ENCODE data around the gene PANK2. TPM values are rescaled to one million over a fixed set of nuclear protein-coding genes. Genes with fewer than 3 reads are reported as not detected.
"Not testable (repeated sequence)": the region's sequence is repeated elsewhere in the genome, so short reads cannot be mapped to it uniquely, and the experiment has no call there.

The PANK2 gene
- total RNA-seq, 1 donor from 2014 or later, result 65.4 TPM

DNA sequence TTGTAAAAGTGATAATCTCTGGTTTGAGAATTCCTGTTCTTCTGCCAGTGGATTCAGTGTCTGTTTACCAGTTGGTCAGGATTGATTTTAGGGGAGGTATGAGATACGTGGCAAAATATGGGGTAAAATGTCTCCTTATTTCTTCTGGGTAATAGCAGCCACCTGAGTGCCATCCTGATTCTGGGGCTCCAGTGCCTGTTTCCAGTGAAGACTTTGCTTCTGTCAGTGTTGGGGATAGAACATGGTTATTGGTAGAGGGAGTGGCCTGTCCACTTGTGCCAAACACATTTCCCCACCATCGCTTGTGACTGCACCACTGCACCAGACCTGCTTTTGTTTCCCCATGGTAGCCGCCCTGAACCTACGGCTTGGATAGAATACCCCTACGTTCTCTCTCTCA is 15.7 kb downstream of the PANK2 start:
- TF ChIP-seq, protein P1, sequence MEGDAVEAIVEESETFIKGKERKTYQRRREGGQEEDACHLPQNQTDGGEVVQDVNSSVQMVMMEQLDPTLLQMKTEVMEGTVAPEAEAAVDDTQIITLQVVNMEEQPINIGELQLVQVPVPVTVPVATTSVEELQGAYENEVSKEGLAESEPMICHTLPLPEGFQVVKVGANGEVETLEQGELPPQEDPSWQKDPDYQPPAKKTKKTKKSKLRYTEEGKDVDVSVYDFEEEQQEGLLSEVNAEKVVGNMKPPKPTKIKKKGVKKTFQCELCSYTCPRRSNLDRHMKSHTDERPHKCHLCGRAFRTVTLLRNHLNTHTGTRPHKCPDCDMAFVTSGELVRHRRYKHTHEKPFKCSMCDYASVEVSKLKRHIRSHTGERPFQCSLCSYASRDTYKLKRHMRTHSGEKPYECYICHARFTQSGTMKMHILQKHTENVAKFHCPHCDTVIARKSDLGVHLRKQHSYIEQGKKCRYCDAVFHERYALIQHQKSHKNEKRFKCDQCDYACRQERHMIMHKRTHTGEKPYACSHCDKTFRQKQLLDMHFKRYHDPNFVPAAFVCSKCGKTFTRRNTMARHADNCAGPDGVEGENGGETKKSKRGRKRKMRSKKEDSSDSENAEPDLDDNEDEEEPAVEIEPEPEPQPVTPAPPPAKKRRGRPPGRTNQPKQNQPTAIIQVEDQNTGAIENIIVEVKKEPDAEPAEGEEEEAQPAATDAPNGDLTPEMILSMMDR (conservative IDR thresholded peaks at IDR 0.05), result no peak
- DNase-seq (ENCODE audit: low read depth, low spot score), result no peak
- Mint-ChIP-seq H3K27me3 (ENCODE audit: low read depth) (no peaks in the 10 kb centered on the region), H3K27ac (ENCODE audit: unreplicated experiment) (no peak overlapping the region), H3K36me3 (ENCODE audit: low read depth) (peaks cover 4% of the 10 kb centered on the region), H3K4me1 (peaks cover 35% of the 10 kb centered on the region), H3K4me3 (no peak overlapping the region), H3K9me3 (no peaks in the 10 kb centered on the region)

DNA sequence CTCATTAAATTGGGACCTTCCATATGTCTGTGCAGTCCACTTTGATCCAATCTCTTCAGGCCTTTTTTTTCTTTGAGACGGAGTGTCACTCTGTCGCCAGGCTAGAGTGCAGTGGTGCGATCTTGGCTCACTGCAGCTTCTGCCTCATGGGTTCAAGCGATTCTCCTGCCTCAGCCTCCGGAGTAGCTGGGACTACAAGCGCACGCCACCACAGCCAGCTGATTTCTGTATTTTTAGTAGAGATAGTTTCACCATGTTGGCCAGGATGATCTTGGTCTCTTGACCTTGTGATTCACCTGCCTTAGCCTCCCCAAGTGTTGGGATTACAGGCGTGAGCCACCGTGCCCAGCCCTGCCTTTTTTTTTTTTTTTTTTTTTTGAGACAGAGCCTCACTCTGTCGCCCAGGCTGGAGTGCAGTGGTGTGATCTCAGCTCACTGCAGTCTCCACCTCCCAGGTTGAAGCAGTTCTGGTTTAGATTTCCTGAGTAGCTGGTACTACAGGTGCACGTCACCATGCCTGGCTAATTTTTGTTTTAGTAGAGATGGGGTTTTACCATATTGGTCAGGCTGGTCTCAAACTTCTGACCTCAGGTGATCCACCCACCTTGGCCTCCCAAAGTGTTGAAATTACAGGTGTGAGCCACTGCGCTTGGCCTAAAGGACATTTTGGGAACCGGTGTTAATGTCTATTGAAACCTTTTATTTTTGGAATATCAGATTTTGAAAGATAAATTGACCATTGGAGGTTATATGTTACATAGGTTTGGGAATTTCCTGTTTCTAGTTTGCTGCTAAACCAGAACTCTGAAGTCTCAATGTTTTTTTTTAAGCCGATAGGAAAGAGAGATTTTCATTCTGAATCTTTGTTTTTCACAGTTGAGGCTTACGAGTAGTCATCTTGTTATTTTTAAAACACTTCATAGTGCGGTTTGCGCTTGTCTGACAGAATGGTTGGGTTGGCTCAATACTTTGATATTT is 17.8 kb downstream of the PANK2 start:
- not testable (repeated sequence) for DNase-seq (ENCODE audit: low read depth, low spot score); H3K9me3 Mint-ChIP-seq; H3K4me3 Mint-ChIP-seq; H3K27me3 Mint-ChIP-seq (ENCODE audit: low read depth); H3K27ac Mint-ChIP-seq (ENCODE audit: unreplicated experiment)
- H3K4me1 Mint-ChIP-seq, result peaks cover 22% of the 10 kb centered on the region
- H3K36me3 Mint-ChIP-seq (ENCODE audit: low read depth), result peaks cover 12% of the 10 kb centered on the region

DNA sequence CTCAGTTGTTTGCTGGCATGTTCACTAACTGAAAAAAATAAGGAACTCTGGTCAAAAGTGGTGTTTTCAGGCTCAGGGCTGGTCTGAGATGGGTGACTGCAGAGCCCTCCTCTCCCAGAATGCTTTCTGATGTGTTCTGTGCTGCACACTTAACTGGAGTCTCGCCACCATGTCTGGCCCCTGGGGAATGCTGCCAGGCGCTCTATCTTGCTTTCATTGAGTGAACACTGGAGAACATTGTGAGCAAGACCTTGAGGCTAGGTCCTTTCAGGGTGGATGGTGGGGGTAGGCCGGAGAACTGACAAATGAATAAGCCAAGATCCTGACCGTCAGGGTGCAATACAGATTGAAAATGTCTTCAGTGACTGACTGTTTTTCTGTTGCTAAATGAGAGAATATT is 19.5 kb downstream of the PANK2 start:
- no peak overlapping the region for H3K27ac Mint-ChIP-seq (ENCODE audit: unreplicated experiment)
- no peaks in the 10 kb centered on the region for H3K27me3 Mint-ChIP-seq (ENCODE audit: low read depth)
- H3K36me3 Mint-ChIP-seq (ENCODE audit: low read depth), result peaks cover 19% of the 10 kb centered on the region
- no peak for DNase-seq (ENCODE audit: low read depth, low spot score)
- H3K9me3 Mint-ChIP-seq, result no peaks in the 10 kb centered on the region
- TF ChIP-seq, protein P1 (conservative IDR thresholded peaks at IDR 0.05), result no peak
- H3K4me3 Mint-ChIP-seq, result no peak overlapping the region
- H3K4me1 Mint-ChIP-seq, result peaks cover 19% of the 10 kb centered on the region

DNA sequence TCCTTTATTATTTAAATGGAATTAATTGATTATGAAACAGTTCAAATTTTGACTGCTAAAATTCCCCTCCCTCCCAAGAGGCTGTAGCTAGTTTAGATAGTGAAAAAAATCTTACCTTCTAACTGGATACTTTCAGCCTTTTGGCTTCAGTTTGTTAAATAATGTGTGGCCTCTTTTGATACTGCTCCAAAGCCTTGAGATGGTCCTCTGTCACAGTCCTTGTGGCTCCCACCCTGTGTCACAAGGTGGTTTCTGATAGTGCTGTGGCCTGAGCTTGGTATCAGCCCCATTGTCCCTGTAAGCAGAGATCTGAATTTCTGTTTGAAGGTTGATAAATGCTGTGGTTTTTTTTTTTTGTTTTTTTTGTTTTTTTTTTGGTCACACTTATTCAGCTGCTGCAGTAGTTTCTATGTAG is 20.8 kb downstream of the PANK2 start:
- no peak overlapping the region for H3K27ac Mint-ChIP-seq (ENCODE audit: unreplicated experiment)
- H3K4me3 Mint-ChIP-seq, result no peak overlapping the region
- no peaks in the 10 kb centered on the region for H3K9me3 Mint-ChIP-seq
- H3K27me3 Mint-ChIP-seq (ENCODE audit: low read depth), result no peaks in the 10 kb centered on the region
- TF ChIP-seq, protein P1 (conservative IDR thresholded peaks at IDR 0.05), result no peak
- peaks cover 14% of the 10 kb centered on the region for H3K4me1 Mint-ChIP-seq
- DNase-seq (ENCODE audit: low read depth, low spot score), result no peak
- peaks cover 28% of the 10 kb centered on the region for H3K36me3 Mint-ChIP-seq (ENCODE audit: low read depth)

DNA sequence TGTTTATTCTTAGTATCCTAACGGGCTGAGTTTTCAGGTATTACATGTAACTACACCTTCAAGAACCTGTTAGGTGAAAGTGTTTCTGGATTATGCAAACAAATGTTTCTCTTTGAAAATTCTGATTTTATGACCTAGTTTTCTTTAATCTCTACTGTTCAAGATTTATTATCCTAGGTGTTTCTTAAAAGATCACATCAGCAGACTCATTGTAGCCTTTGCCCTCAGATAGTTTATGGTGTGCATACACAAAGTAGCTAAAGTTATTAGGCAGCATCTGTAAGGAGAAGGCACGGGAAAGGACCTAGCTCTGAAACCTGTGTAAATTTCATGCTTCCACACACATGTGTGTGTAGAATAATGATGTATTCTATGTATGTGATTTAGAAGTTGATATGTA is 21.7 kb downstream of the PANK2 start:
- no peaks in the 10 kb centered on the region for H3K9me3 Mint-ChIP-seq
- H3K4me1 Mint-ChIP-seq, result peaks cover 17% of the 10 kb centered on the region
- TF ChIP-seq, protein P1 (conservative IDR thresholded peaks at IDR 0.05), result no peak
- DNase-seq (ENCODE audit: low read depth, low spot score), result no peak
- no peak overlapping the region for H3K27ac Mint-ChIP-seq (ENCODE audit: unreplicated experiment)
- H3K27me3 Mint-ChIP-seq (ENCODE audit: low read depth), result no peaks in the 10 kb centered on the region
- H3K36me3 Mint-ChIP-seq (ENCODE audit: low read depth), result peaks cover 35% of the 10 kb centered on the region
- no peak overlapping the region for H3K4me3 Mint-ChIP-seq

DNA sequence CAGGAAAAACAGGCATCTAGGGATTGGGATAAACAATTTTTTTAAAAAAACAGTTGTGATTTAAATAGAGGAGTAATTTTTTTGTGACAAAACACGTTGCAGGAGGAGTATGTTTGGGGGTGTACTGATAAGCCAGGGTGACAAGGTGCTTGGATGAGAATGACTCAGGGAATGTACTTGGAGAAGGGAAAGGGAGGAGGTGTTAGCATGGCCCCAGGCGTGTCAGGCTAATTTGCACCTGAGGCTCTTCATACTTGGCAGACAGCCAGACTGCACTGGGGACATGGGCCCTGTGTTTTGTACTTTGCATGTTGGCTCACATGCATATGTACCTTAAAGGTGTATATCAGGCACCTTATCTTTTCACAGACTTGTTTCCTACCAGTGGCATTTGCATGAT is 22.8 kb downstream of the PANK2 start:
- TF ChIP-seq, protein P1 (conservative IDR thresholded peaks at IDR 0.05), result no peak
- H3K4me3 Mint-ChIP-seq, result no peak overlapping the region
- no peak for DNase-seq (ENCODE audit: low read depth, low spot score)
- H3K27ac Mint-ChIP-seq (ENCODE audit: unreplicated experiment), result no peak overlapping the region
- H3K9me3 Mint-ChIP-seq, result no peaks in the 10 kb centered on the region
- peaks cover 41% of the 10 kb centered on the region for H3K36me3 Mint-ChIP-seq (ENCODE audit: low read depth)
- no peaks in the 10 kb centered on the region for H3K27me3 Mint-ChIP-seq (ENCODE audit: low read depth)
- peaks cover 17% of the 10 kb centered on the region for H3K4me1 Mint-ChIP-seq
